ENCODE results near the gene DCAF4. TPM values are rescaled to one million over a fixed set of nuclear protein-coding genes. Genes with fewer than 3 reads are reported as not detected.

DCAF4 gene
- total and polyA plus RNA-seq, 2 experiments from 2014 or later, result 11.0 to 23.2 TPM

DNA sequence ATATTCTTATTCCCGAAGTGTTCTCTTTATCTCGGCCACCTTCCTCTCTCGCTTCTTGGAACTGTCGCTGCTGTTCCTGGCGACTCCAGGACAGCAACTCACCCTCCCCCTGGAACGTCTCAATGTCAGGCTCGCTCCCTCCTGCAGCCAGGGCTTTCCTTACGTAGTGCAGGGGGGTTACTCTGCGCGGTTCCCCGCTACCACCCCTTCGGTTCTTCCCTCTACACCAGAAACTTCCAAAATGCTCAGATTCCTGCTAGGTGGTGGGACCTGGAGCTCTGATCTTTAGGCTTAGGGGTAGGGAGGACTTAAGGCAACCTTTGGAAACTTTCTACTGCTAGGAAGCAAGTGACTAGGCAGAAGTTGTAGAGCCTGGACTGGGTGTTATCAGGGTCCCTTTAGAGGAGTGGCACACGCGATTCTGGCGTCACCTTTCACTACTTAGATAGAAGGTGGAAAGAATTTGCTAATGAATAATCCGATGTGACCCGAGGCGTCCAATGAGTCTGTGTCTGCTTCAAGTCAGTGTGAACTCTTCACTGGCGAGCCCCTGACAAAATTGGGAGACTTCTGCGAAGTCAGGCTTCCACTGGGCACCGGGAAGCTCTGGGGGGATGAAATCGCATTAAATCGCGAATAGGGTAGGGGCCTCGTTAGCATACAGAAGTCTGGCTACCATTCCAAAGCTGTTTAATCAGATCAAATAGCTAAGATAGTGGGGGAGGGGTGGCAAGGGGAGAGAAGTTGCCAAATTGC is 31.5 kb upstream of the DCAF4 start:
- no peak for TF ChIP-seq CTCF (IDR thresholded peaks at IDR 0.05; ENCODE audit: low read depth, low read length)
- peak overlapping the region; percentile 89 for H3K4me3 ChIP-seq
- peak in 1 of 2 donors; percentile 82 for DNase-seq (ENCODE audit: low read depth in 1 of 2, low spot score in 1 of 2)
- H3K4me1 ChIP-seq (ENCODE audit: low read depth), result peaks cover 25% of the 10 kb centered on the region
- H3K36me3 ChIP-seq, result no peaks in the 10 kb centered on the region
- H3K9me3 ChIP-seq (ENCODE audit: low read depth), result no peaks in the 10 kb centered on the region
- peaks cover 3% of the 10 kb centered on the region for H3K27me3 ChIP-seq
- H3K27ac ChIP-seq, result peak overlapping the region; percentile 97

DNA sequence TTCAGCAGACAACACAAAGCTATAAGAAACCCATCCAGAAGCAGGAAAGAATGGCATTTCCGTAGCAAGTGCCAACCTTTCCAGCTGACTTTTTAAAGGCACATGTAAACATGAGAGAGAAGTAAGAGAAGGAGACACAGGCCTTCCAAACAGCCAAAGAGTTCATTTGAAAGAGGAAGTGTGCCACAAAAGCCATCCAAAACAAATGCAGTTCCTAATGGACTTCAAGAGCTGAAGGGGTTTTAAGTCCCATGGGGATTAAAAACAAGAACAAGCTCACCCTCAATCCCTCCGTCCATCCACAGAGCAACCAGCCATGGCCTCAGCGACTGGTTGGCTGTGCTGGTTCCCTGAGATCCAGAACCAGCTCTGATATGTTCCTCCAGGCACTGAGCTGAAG is 27.8 kb upstream of the DCAF4 start:
- no peak for TF ChIP-seq CTCF (IDR thresholded peaks at IDR 0.05; ENCODE audit: low read depth, low read length)
- DNase-seq (ENCODE audit: low read depth in 1 of 2, low spot score in 1 of 2), result no peak
- Histone ChIP-seq H3K27me3 (no peaks in the 10 kb centered on the region), H3K9me3 (ENCODE audit: low read depth) (no peaks in the 10 kb centered on the region), H3K36me3 (no peaks in the 10 kb centered on the region), H3K4me1 (ENCODE audit: low read depth) (peaks cover 20% of the 10 kb centered on the region), H3K4me3 (no peak overlapping the region), H3K27ac (no peak overlapping the region)

DNA sequence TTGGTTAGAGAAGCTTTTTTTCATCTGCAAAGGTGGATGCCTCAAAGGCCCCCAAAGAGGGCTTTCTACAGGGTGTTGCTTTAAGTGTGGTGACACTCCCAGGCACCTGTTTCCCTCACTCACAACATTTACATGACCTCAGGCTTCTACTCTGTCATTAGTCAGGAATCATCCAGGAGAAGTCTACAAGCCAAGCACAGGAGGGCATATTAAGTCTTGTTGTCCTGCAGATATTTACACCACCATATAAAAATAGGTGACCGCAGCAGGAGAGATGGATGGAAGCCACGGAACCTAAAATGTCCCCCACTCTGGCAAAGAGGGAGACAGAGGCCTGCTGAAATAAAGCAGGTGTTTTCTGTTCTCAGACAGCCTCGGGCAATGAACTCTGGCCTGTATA is 24.9 kb upstream of the DCAF4 start:
- Histone ChIP-seq H3K4me3 (no peak overlapping the region), H3K27me3 (no peaks in the 10 kb centered on the region), H3K36me3 (no peaks in the 10 kb centered on the region), H3K9me3 (ENCODE audit: low read depth) (no peaks in the 10 kb centered on the region), H3K4me1 (ENCODE audit: low read depth) (peaks cover 8% of the 10 kb centered on the region), H3K27ac (no peak overlapping the region)
- DNase-seq (ENCODE audit: low read depth in 1 of 2, low spot score in 1 of 2), result no peak
- no peak for TF ChIP-seq CTCF (IDR thresholded peaks at IDR 0.05; ENCODE audit: low read depth, low read length)

DNA sequence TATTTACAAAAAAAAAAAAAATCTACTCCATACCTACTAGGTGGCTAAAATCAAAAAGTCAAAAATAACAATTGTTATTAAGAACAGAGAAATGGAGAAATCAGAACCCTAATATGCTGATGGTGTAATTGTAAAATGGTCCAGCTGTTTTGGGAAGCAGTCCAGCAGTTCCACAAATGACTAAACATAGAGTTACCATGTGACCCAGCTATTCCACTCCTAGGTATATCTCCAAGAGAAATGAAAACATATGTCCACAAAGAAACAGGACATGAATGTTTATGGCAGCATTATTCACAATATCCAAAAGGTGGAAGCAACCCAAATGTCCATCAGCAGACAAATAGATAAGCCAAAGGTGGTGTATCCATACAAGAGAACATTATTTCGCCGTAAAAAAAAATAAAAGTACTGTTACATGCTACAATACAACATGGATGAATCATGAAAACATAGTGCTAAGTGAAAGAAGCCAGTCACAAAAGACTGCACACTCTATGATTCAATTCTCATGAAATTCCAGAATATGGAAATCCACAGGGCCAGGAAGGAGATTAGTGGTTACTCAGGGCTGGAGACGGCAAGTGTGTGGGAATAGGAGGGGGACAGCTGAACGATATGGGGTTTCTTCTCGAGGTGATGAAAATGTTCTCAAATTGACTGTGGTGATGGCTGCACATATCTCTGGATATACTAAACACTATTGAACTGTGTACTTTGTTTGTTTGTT is 23.3 kb upstream of the DCAF4 start:
- peak in 1 of 2 donors; percentile 20 for DNase-seq (ENCODE audit: low read depth in 1 of 2, low spot score in 1 of 2)
- no peak overlapping the region for H3K4me3 ChIP-seq
- H3K4me1 ChIP-seq (ENCODE audit: low read depth), result peaks cover 21% of the 10 kb centered on the region
- no peaks in the 10 kb centered on the region for H3K36me3 ChIP-seq
- no peak overlapping the region for H3K27ac ChIP-seq
- H3K27me3 ChIP-seq, result no peaks in the 10 kb centered on the region
- no peaks in the 10 kb centered on the region for H3K9me3 ChIP-seq (ENCODE audit: low read depth)
- TF ChIP-seq CTCF (IDR thresholded peaks at IDR 0.05; ENCODE audit: low read depth, low read length), result no peak

DNA sequence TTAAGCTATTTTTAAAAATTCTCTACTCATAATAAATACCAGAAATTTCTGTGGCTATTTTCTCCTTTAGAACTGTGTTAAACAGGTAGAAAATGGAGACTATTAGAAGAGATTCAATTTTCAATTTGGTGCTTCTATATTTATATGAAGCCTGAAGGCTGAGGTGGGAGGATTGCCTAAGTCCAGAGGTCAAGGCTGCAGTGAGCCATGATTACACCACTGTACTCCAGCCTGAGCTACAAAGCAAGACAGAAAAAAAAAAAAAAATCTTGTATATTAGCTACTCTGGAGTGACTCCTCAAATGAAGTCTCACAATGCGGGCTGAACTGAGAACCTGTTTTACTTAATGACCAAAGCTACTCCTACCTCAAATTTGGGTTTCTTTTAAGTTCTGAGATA is 22.5 kb upstream of the DCAF4 start:
- DNase-seq (ENCODE audit: low read depth in 1 of 2, low spot score in 1 of 2), result no peak
- TF ChIP-seq CTCF (IDR thresholded peaks at IDR 0.05; ENCODE audit: low read depth, low read length), result no peak
- H3K27me3 ChIP-seq, result no peaks in the 10 kb centered on the region
- no peak overlapping the region for H3K27ac ChIP-seq
- H3K36me3 ChIP-seq, result no peaks in the 10 kb centered on the region
- no peak overlapping the region for H3K4me3 ChIP-seq
- no peaks in the 10 kb centered on the region for H3K9me3 ChIP-seq (ENCODE audit: low read depth)
- peaks cover 25% of the 10 kb centered on the region for H3K4me1 ChIP-seq (ENCODE audit: low read depth)
